Keratinocyte (primary cell): ENCODE measurements around the gene MPPED1. TPM values are rescaled to one million over a fixed set of nuclear protein-coding genes. Genes with fewer than 3 reads are reported as not detected.
A peak's percentile ranks its signal among the peaks of the same experiment; 100 is the strongest.

Experiments used
- DNase-seq: peaks from one replicate; pipeline ENCODE4 v3.0.0-alpha.2; 2011; ENCODE audit warnings: low read depth, missing footprints, low spot score
- FAIRE-seq: peaks from 2 replicates; lab custom pipeline; 2011; peaks lifted over from hg19 to GRCh38; lab: Jason Lieb, UNC
- H2AFZ ChIP-seq: 2 replicates; pipeline ENCODE4 v1.6.0; 2012; ENCODE audit warnings: low read length, control low read depth, inconsistent platforms; ENCODE audit not compliant: control insufficient read depth
- H3K27ac ChIP-seq: 2 replicates; pipeline ENCODE4 v1.5.1; 2011; ENCODE audit warnings: low read length; ENCODE audit not compliant: control insufficient read depth, insufficient read depth
- H3K27me3 ChIP-seq: 3 replicates; pipeline ENCODE4 v1.6.0; 2011; ENCODE audit warnings: low read length; ENCODE audit not compliant: control insufficient read depth, insufficient read depth; ENCODE audit errors: extremely low read depth
- H3K36me3 ChIP-seq, 2 experiments: 2 replicates in 1 of 2; 3 replicates in 1 of 2; pipeline ENCODE4 v1.5.1; 2011; ENCODE audit warnings: low read length in 2 of 2, mild to moderate bottlenecking in 1 of 2; ENCODE audit not compliant: control insufficient read depth in 2 of 2, insufficient read depth in 2 of 2; ENCODE audit errors: extremely low read depth in 1 of 2
- H3K4me1 ChIP-seq: 3 replicates; pipeline ENCODE4 v1.5.1; 2011; ENCODE audit warnings: low read length; ENCODE audit not compliant: control insufficient read depth, insufficient read depth; ENCODE audit errors: extremely low read depth
- H3K4me2 ChIP-seq: 3 replicates; pipeline ENCODE4 v1.6.0; 2011; ENCODE audit warnings: low read depth, low read length; ENCODE audit not compliant: control insufficient read depth, insufficient read depth; ENCODE audit errors: extremely low read depth
- H3K4me3 ChIP-seq, 3 experiments: fragments of 200-600 bp in 1 of 3; sonication (generic) in 1 of 3; 2 replicates in 2 of 3; 3 replicates in 1 of 3; pipeline ENCODE4 v1.5.1; 2011 to 2016; ENCODE audit warnings: low read length in 3 of 3, mild to moderate bottlenecking in 3 of 3, control low read depth in 2 of 3, inconsistent platforms in 1 of 3, low read depth in 1 of 3, mixed read lengths in 1 of 3, mixed run types in 1 of 3, moderate library complexity in 1 of 3; ENCODE audit not compliant: control insufficient read depth in 2 of 3, insufficient read depth in 2 of 3; ENCODE audit errors: extremely low read depth in 1 of 3
- H3K79me2 ChIP-seq: 2 replicates; pipeline ENCODE4 v1.6.0; 2012; ENCODE audit warnings: low read length; ENCODE audit not compliant: control insufficient read depth, insufficient read depth
- H3K9ac ChIP-seq: 3 replicates; pipeline ENCODE4 v1.6.0; 2011; ENCODE audit warnings: low read length; ENCODE audit not compliant: control insufficient read depth, insufficient read depth; ENCODE audit errors: extremely low read depth
- H3K9me1 ChIP-seq: 3 replicates; pipeline ENCODE4 v1.6.0; 2011; ENCODE audit warnings: low read length; ENCODE audit not compliant: control insufficient read depth, insufficient read depth; ENCODE audit errors: extremely low read depth
- H3K9me3 ChIP-seq: 2 replicates; pipeline ENCODE4 v1.5.1; 2012; ENCODE audit warnings: low read depth, low read length; ENCODE audit not compliant: control insufficient read depth
- H4K20me1 ChIP-seq: 3 replicates; pipeline ENCODE4 v1.6.0; 2011; ENCODE audit warnings: low read length; ENCODE audit not compliant: control insufficient read depth, insufficient read depth; ENCODE audit errors: extremely low read depth
- EZH2 ChIP-seq: IDR thresholded peaks from one replicate; pipeline ENCODE4 v1.6.1; 2012; ENCODE audit warnings: inconsistent platforms, mild to moderate bottlenecking, low read length, moderate library complexity
- dilution Hi-C: fragments of 300-500 bp; cut with MboI; formaldehyde crosslinking; loops from one replicate; pipeline ENCODE4 v1.7.0; 2020; ENCODE audit warnings: low sequenced_read_pairs; ENCODE audit not compliant: extremely low pct_ligation_motif_present
- polyA plus RNA-seq, 5 experiments: library from polyadenylated mRNA; depleted of rRNA in 3 of 5; stranded (reverse) in 3 of 5; stranded (forward) in 1 of 5; unstranded in 1 of 5; fragments of >200 nt; gene quantifications; 1 replicate in 1 of 5; 2 replicates in 3 of 5; 3 replicates in 1 of 5; pipeline versions ENCODE4 v1.2.1 to v1.2.3, GENCODE V29; 2011 to 2012; ENCODE audit warnings: missing spikeins in 2 of 5, low read depth in 1 of 5, low replicate concordance in 1 of 5
- TF ChIP-seq, protein P1 (sequence below), 3 experiments: IDR thresholded peaks in 1 of 3; conservative IDR thresholded peaks in 1 of 3; optimal IDR thresholded peaks in 1 of 3; 2 replicates in 2 of 3; 3 replicates in 1 of 3; pipeline versions ENCODE3 to v1.5.1; 2011; ENCODE audit warnings: low read length in 3 of 3, mild to moderate bottlenecking in 3 of 3, moderate library complexity in 2 of 3, control low read depth in 1 of 3, inconsistent platforms in 1 of 3; ENCODE audit not compliant: insufficient read depth in 2 of 3; ENCODE audit errors: extremely low read depth in 1 of 3

Gene MPPED1
- polyA plus RNA-seq, 1 donor (not counting 4 experiments of a cell fraction or from before 2014, with no cell fraction given): not detected

- Histone ChIP-seq H3K4me2 (no peak overlapping the region), H3K4me3 (no peak overlapping the region), H3K4me1 (no peaks in the 10 kb centered on the region), H3K79me2 (no peaks in the 10 kb centered on the region), H3K27ac (no peak overlapping the region), H2AFZ (no peak overlapping the region), H3K27me3 (peaks cover 19% of the 10 kb centered on the region), H3K9me3 (no peaks in the 10 kb centered on the region), H3K9me1 (no peaks in the 10 kb centered on the region), H4K20me1 (no peaks in the 10 kb centered on the region), H3K36me3 (no peaks in the 10 kb centered on the region), H3K9ac (no peak overlapping the region)
- dilution Hi-C loops: no loop called here
- FAIRE-seq (no peak), DNase-seq (no peak)
- TF ChIP-seq, protein P1, sequence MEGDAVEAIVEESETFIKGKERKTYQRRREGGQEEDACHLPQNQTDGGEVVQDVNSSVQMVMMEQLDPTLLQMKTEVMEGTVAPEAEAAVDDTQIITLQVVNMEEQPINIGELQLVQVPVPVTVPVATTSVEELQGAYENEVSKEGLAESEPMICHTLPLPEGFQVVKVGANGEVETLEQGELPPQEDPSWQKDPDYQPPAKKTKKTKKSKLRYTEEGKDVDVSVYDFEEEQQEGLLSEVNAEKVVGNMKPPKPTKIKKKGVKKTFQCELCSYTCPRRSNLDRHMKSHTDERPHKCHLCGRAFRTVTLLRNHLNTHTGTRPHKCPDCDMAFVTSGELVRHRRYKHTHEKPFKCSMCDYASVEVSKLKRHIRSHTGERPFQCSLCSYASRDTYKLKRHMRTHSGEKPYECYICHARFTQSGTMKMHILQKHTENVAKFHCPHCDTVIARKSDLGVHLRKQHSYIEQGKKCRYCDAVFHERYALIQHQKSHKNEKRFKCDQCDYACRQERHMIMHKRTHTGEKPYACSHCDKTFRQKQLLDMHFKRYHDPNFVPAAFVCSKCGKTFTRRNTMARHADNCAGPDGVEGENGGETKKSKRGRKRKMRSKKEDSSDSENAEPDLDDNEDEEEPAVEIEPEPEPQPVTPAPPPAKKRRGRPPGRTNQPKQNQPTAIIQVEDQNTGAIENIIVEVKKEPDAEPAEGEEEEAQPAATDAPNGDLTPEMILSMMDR (optimal IDR thresholded peaks at IDR 0.05 in 1 of 3, IDR thresholded peaks at IDR 0.05 in 1 of 3, conservative IDR thresholded peaks at IDR 0.05 in 1 of 3; ENCODE audit: extremely low read depth in 1 of 3, insufficient read depth in 2 of 3, low read length in 3 of 3): no peak
- TF ChIP-seq EZH2: no peak
Measured at GRCh38 chr22:43384863-43385262, 27.0 kb upstream of the MPPED1 start.

- H3K36me3 ChIP-seq: no peaks in the 10 kb centered on the region
- H3K4me2 ChIP-seq: no peak overlapping the region
- DNase-seq (no peak), FAIRE-seq (peak; percentile 55)
- dilution Hi-C loops: no loop called here
- no peak overlapping the region for H3K27ac ChIP-seq
- TF ChIP-seq EZH2: no peak
- TF ChIP-seq, protein P1 (optimal IDR thresholded peaks at IDR 0.05 in 1 of 3, IDR thresholded peaks at IDR 0.05 in 1 of 3, conservative IDR thresholded peaks at IDR 0.05 in 1 of 3; ENCODE audit: extremely low read depth in 1 of 3, insufficient read depth in 2 of 3, low read length in 3 of 3): peak; percentile 78 to 95 (median 95)
- no peaks in the 10 kb centered on the region for H4K20me1 ChIP-seq
- no peaks in the 10 kb centered on the region for H3K4me1 ChIP-seq
- no peak overlapping the region for H3K9ac ChIP-seq
- no peaks in the 10 kb centered on the region for H3K79me2 ChIP-seq
- H2AFZ ChIP-seq: no peak overlapping the region
- H3K9me3 ChIP-seq: no peaks in the 10 kb centered on the region
- H3K27me3 ChIP-seq: peaks cover 19% of the 10 kb centered on the region
- no peak overlapping the region for H3K4me3 ChIP-seq
- H3K9me1 ChIP-seq: no peaks in the 10 kb centered on the region
Measured at GRCh38 chr22:43385770-43386641, 25.8 kb upstream of the MPPED1 start.
